ENCODE measurements around the gene RHO. TPM values are rescaled to one million over a fixed set of nuclear protein-coding genes. Genes with fewer than 3 reads are reported as not detected.

RHO gene
- total and polyA plus RNA-seq, 2 donors (not counting 1 experiment from before 2014, with no cell fraction given): 0.10 TPM; not detected in 1

DNA sequence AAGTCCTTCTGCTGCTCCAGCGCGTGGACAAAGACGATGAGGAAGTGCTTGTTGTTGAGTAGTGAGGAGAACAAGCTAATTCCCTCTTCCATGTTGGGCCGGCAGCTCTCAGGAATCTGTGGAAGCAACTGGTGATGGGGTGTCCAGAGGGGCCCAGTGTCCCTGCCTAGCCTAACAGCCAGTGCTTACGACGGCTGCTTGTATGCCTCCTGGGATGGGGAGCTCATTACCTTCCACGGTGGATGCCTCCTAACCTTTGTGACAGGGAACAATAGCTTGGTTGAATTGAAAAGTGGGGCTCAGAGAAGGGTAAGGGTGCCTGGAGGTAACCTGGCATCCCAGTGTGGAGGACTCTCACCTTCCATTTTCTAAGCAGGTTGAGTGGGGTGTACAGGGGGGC, 37.5 kb downstream of the RHO start:
- Histone ChIP-seq H3K4me1 (ENCODE audit: control insufficient read depth in 2 of 2, insufficient read depth in 2 of 2, low read length in 2 of 2) (no peaks in the 10 kb centered on the region), H3K27ac (ENCODE audit: low read length in 2 of 2) (no peak overlapping the region), H3K9ac (ENCODE audit: low read length) (no peak overlapping the region), H4K20me1 (ENCODE audit: control insufficient read depth, insufficient read depth, low read length, poor library complexity, severe bottlenecking) (no peaks in the 10 kb centered on the region), H3K4me2 (replicated peaks; ENCODE audit: low read depth, low read length, poor library complexity, severe bottlenecking) (no peak overlapping the region), H3K79me2 (ENCODE audit: control insufficient read depth, insufficient read depth, low read length) (no peaks in the 10 kb centered on the region), H3K27me3 (replicated peaks in 1 of 4; ENCODE audit: control extremely low read depth in 1 of 4, control insufficient read depth in 3 of 4, insufficient read depth in 4 of 4, low read length in 3 of 4) (no peaks in the 10 kb centered on the region), H3K4me3 (ENCODE audit: control extremely low read depth in 1 of 5, extremely low read depth in 1 of 5, insufficient read depth in 1 of 5, low read depth in 2 of 5, low read length in 4 of 5) (no peak overlapping the region), H3K9me3 (ENCODE audit: control extremely low read depth in 1 of 3, control insufficient read depth in 2 of 3, insufficient read depth in 1 of 3, low read length in 2 of 3) (no peaks in the 10 kb centered on the region), H2AFZ (ENCODE audit: insufficient read depth, low read depth, low read length, poor library complexity, severe bottlenecking) (no peak overlapping the region), H3K36me3 (replicated peaks in 1 of 2; ENCODE audit: control extremely low read depth in 1 of 2, control insufficient read depth in 1 of 2, extremely low read depth in 1 of 2, insufficient read depth in 2 of 2, low read length in 1 of 2) (no peaks in the 10 kb centered on the region)
- DNase-seq (no peak), ATAC-seq (ENCODE audit: low read depth) (no peak)
- Mint-ChIP-seq H3K27ac (no peak overlapping the region), H3K27me3 (no peaks in the 10 kb centered on the region), H3K4me3 (no peak overlapping the region), H3K4me1 (peaks cover 3% of the 10 kb centered on the region), H3K9me3 (ENCODE audit: insufficient read depth) (no peaks in the 10 kb centered on the region)
- WGBS (ENCODE audit: insufficient coverage): 94% methylated on average over 7 of the region's 7 CpGs
- intact Hi-C loops (cut with micrococcal nuclease): no loop called here
- CTCF ChIA-PET: interaction anchor here (1.0 kb wide), 1 partner anchor 13 kb away, joined by 3 read pairs; no protein-coding TSS in a partner anchor
- no peak for TF ChIP-seq CTCF (IDR thresholded peaks at IDR 0.05)
- no peak for TF ChIP-seq EZH2 (IDR thresholded peaks at IDR 0.05; ENCODE audit: borderline replicate concordance, insufficient read depth, low read depth, low read length, poor library complexity, severe bottlenecking)
- POLR2A ChIA-PET: no interaction called here

DNA sequence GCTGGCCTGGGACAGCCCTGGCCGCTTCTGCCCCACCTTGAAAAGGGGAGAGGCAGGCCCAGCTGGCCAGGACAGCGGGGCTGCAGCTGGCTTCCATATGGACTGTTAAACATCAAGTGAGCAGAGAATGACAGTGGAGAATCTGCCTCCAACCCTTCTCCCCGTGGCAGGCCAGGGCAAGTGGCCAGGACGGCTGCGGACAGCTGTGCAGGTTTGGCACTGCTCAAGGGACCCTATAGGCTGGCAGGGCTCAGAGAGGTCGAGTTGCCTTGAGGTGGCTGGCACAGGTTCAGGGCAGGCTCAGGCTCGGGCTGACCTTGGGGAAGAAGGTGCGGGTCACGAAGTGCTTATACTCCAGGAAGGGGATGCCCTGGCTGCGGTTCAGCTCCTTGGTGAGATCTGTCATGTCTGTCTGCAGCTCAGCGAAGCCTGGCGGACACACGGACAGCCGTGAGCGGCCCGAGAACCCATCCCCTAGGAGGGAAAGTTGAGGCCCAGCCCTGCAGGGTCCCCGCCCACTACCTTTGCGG, 38.8 kb downstream of the RHO start:
- 91% methylated on average over 17 of the region's 18 CpGs for WGBS (ENCODE audit: insufficient coverage)
- intact Hi-C loops (cut with micrococcal nuclease): no loop called here
- Mint-ChIP-seq H3K9me3 (ENCODE audit: insufficient read depth) (no peaks in the 10 kb centered on the region), H3K4me3 (no peak overlapping the region), H3K27ac (no peak overlapping the region), H3K27me3 (no peaks in the 10 kb centered on the region), H3K4me1 (peaks cover 10% of the 10 kb centered on the region)
- Histone ChIP-seq H2AFZ (ENCODE audit: insufficient read depth, low read depth, low read length, poor library complexity, severe bottlenecking) (no peak overlapping the region), H3K27me3 (replicated peaks in 1 of 4; ENCODE audit: control extremely low read depth in 1 of 4, control insufficient read depth in 3 of 4, insufficient read depth in 4 of 4, low read length in 3 of 4) (no peaks in the 10 kb centered on the region), H4K20me1 (ENCODE audit: control insufficient read depth, insufficient read depth, low read length, poor library complexity, severe bottlenecking) (no peaks in the 10 kb centered on the region), H3K9me3 (ENCODE audit: control extremely low read depth in 1 of 3, control insufficient read depth in 2 of 3, insufficient read depth in 1 of 3, low read length in 2 of 3) (no peaks in the 10 kb centered on the region), H3K4me2 (replicated peaks; ENCODE audit: low read depth, low read length, poor library complexity, severe bottlenecking) (no peak overlapping the region), H3K27ac (ENCODE audit: low read length in 2 of 2) (no peak overlapping the region), H3K4me3 (ENCODE audit: control extremely low read depth in 1 of 5, extremely low read depth in 1 of 5, insufficient read depth in 1 of 5, low read depth in 2 of 5, low read length in 4 of 5) (no peak overlapping the region), H3K4me1 (ENCODE audit: control insufficient read depth in 2 of 2, insufficient read depth in 2 of 2, low read length in 2 of 2) (no peaks in the 10 kb centered on the region), H3K79me2 (ENCODE audit: control insufficient read depth, insufficient read depth, low read length) (no peaks in the 10 kb centered on the region), H3K36me3 (replicated peaks in 1 of 2; ENCODE audit: control extremely low read depth in 1 of 2, control insufficient read depth in 1 of 2, extremely low read depth in 1 of 2, insufficient read depth in 2 of 2, low read length in 1 of 2) (no peaks in the 10 kb centered on the region), H3K9ac (ENCODE audit: low read length) (no peak overlapping the region)
- ATAC-seq (ENCODE audit: low read depth) (no peak), DNase-seq (no peak)
- TF ChIP-seq EZH2 (IDR thresholded peaks at IDR 0.05; ENCODE audit: borderline replicate concordance, insufficient read depth, low read depth, low read length, poor library complexity, severe bottlenecking): no peak
- POLR2A ChIA-PET: no interaction called here
- CTCF ChIA-PET: interaction anchor here (1.4 kb wide), 1 partner anchor 9 kb away, joined by 3 read pairs; no protein-coding TSS in a partner anchor

Measured in B cell (primary cell).